NK-92 (cell line): ENCODE results near the gene AGRP.

Source experiments
- DNase-seq: peaks from one replicate; lab custom pipeline; 2025; ENCODE audit not compliant: unreplicated experiment; lab: John Stamatoyannopoulos, UW

Gene AGRP

DNA sequence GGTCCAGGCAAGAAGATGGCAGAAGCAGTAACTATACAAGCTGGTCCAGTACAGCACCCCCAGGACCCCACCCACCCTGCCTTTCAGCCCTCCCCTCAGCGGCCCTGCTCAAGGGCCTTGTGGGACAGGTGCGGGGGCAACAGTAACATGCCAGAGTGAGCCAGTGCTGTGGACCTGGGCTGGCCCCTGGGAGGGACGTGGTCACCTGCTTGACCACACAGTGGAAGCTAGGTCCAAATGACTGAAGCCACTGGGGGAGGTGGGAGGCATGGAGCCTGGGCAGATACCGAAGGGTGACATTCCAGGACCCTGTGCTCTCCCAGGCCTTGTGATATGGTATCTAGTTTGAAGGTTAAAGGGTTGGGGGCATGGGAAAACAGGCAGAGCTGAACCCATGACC, 19.7 kb downstream of the AGRP start:
- no peak for DNase-seq

DNA sequence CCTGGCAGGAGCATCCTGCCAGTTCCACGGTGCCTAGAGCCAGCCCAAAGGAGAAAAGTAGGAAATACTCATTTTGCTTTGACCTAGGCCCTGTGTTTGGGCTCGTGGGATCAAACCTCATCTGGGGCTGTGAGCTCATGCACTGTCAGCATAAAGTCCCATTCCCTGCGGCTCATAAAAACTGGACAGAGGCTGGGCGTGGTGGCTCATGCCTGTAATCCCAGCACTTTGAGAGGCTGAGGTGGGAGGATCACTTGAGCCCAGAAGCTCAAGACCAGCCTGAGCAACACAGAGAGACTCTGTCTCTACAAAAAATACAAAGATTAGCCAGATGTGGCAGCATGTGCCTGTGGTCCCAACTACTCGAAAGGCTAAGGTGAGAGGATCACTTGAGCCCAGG, 20.3 kb downstream of the AGRP start:
- DNase-seq = no peak

DNA sequence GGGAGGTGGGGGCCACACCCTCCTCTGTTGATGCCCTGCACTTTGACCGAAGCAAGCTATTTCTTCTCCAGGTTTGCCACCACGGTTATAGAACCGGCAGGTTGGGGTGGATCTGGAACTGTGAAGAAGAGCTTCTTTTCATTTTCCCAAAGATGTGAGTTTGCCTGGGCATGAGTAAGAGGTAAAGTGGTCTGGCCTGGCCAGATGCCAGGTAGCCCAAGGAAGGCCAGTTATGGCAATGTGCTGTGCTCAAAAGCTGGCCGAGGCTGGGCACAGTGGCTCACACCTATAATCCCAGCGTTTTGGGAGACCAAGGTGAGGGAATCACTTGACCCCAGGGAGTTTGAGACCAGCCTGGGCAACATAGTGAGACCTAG, 21.1 kb downstream of the AGRP start:
- no peak for DNase-seq

DNA sequence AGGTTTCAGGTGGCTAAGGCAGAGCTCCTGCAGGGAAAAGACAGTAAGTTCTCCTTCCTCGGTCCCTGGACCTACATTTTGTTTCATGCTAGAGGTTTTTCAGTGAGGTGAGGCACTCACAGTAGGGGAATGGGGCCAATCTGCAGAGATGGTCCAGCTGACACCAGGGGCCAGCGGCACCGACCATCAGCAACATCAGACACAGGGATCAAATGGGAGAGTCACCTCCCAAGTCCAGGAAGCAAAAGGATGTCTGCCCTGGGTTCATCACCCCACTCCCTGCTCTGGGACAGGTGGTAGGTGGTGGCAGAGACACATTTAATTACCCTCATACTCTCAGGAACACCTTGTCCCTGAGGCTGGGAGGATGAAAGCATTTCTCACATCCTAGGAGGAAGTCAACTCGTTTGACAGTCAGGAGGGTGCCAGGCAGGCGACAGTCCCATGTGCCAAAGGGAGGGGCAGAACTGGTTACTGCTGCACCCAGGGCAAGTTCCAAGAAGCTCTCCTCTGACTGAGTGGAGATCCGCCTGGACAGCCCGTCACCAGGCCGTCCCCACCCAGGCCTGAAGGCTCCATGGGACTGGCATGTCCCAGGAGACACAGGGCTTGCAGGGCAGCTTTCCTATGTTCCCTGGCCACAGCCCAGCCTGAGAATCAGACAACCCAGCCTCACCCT, 21.6 kb downstream of the AGRP start:
- no peak for DNase-seq

DNA sequence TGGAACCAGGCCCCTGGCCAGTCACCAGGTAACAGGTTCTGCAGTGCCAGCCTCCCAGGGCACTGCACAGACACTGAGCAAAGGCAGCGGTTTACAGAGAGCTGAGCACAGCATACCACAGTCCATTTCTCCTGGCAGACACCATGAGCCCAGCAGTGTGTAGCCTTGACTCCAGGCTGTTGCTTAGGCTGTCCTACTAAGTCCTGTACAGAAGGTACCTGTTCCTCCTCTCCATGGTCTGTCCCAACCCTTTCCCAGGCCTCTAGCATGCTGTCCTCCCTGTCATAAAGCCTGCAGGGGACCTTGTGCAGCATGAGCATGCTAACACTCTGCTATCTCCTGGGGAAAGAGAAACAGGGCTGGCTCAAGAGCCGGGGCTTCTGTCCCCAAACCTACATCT, 22.4 kb downstream of the AGRP start:
- DNase-seq = no peak

DNA sequence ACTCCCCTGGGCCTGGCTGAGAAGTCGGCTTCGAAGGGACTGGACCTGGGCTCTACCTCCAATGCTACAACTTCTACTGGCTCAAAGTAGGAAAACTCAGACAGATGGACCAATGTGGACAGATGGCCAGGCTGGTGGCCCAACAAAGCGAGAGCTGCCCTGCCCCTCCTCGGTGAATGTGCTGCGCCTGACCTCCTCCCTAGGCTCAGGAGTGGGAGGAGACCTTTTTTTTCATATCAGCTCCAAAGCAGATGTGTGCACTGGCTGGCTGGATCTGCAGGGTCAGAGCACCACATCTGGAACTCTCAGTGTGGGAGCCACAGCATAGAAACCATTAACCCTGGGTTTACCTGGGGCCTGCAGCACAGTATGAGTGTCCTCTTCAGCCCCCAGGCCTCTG, 23.2 kb downstream of the AGRP start:
- no peak for DNase-seq

DNA sequence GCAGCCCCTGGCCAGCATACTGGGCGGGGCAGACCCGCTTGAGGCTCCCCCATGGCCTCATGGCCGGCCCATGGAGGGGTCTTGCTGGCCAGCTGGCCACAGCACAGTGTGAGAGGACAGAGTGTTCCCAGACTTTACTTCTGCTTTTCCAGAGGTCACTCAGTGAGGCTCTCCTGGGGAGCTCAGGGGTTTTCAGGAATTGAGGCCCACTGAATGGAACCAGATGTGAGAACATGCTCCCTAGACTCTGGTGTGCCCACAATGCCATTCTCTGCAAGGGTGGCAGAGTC, 23.5 kb downstream of the AGRP start:
- no peak for DNase-seq

DNA sequence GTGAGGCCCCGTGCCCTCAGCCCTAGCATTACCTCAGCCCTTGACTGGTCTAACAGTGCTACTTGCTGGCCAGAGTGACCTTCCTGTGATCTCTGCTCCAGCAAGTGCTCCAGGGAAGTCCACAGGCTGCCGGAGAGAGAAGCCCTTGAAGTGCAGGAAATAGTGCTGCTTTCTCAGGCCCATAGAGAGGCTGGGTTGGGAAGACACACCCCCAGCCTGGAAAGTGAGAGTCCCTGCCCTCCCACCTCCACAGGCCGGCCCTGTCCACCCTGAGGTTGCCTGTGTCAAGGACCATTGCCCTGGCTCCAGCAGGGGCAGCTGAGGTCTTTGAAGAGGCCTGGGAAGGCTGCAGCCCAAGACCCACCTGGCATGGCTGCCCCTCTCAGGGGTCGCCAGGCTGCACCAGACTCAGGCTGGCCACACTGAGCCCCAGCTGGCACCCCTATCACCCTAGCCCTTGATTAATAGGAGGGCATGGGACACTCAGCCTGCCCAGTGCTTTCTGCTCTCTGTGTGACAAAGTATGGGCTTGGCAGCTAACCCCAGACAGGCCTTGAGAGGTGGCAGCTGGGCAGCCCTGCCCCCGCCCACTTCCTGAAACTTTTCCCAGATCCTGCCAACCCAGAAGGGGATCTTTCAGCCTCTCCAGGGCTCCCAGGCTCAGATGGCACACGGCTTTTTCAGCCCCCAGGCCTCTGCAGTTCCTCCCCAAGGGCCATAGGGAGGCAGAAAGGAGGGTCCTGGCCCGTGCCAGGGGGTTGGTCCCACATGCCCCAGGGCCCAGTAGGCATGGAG, 24.1 kb downstream of the AGRP start:
- no peak for DNase-seq

DNA sequence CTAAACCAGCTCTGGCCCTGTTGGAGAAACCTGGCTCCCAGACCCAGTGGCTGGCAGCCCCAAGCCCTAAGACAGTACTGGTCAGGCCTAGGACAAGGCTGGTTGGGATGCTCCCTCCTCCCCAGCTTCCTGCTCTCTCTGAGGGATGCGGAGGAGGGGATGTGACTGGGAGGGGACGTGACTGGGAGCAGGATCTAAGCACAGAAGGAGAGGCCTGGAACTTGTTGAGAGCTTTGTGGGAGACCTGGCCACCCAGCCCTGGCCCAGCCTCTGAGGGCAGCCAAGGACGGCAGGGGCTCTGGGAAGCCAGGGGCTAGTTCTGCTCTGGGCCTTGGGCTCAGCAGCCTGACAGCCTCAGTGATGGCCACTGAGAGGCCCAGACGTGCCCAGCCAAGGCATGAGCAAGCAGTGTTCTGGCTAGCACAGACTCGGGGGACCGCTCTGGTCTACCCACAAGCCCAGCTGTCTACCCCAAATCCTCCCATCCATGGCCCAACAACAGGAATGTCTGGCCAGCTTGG, 25.2 kb downstream of the AGRP start:
- DNase-seq = no peak

DNA sequence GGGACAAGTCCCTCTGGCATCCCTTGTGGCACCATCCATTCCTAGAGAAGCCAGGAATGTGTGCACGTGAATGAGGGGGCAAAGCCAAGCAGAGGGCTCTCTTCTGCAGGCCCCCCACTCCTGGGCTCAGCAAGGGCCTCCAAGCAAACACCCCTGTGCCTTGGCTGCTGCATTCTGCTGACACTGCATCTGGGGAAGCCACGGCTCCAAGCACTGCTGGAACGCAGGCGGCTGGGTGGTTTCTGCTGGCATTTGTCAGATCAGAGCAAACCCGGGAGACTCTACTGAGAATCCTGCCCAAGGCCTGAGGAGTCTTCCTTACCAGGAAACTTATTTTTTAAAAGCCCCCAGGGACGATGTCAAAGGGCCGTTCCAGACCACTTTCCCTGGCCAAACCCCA, 25.7 kb downstream of the AGRP start:
- DNase-seq = no peak

DNA sequence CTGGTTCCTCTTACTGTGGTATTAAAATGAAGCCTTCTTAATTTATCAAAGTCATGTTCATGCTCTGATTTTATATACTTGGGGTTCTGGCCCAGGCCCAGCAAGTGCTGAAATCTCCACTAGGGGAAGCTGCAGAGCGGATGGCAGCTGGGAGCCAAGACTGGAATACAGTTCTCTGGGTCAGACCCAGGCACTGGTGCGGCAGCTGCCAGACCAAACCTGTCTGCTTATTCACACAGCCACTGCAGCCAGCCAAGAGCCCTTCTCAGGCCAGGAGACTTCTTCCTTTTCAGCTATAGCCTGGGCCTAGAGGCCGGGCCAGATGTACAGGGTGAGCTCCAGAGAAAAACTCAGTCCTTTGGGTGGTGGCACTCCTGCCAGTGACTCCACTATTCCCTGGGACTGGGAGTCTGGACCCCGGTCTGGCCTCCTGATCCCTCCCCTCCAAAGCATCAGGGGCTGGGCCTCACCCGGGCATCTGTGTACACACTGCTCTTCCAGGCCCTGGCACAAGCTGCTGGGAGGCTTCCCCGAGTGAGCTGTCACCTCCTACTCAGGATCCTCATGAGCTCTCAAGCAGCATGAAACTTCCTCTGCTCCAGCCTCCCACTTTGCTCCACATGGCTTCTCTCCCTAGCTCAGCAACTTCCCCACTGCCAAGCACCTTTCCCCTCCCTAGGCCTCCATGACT, 26.8 kb downstream of the AGRP start:
- DNase-seq = no peak

DNA sequence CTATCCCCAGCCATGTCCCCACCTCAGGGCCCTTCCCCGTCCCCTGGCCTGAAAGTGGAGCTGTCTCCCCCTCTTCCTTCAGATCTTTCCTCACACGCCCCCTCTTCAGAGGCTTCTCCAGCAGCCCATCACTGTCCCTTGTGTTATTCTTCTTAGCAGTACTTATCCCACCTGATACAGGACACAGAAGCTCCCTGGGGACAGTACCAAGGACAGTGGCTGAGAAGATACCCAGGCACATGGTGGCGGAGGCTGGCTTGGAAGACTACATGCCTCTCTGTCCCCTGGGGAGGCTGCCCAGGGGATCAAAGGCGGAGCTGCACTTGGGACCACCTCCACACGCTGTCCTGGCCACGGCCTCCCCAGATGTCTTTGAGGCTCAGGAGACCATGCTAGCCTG, 28.5 kb downstream of the AGRP start:
- no peak for DNase-seq

DNA sequence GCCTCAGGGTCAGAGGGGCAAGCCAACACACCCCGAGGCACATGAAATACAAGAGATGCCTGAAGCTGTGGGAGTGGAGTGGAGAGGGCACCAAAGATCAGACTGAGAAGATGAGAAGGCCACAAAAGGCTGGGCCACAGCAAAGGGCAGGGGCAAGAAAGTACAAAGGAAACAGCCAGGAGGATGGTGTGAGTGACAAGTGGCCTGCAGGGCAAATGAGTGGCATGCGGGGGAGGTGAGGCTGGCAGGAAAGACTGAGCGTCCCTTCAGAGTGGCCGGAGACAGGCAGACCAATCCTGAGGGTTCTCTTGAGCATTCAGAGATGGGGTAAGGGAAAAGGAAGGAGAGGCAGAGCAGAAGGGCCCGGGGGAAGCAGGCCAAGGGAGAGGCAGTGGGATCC, 29.2 kb downstream of the AGRP start:
- no peak for DNase-seq

DNA sequence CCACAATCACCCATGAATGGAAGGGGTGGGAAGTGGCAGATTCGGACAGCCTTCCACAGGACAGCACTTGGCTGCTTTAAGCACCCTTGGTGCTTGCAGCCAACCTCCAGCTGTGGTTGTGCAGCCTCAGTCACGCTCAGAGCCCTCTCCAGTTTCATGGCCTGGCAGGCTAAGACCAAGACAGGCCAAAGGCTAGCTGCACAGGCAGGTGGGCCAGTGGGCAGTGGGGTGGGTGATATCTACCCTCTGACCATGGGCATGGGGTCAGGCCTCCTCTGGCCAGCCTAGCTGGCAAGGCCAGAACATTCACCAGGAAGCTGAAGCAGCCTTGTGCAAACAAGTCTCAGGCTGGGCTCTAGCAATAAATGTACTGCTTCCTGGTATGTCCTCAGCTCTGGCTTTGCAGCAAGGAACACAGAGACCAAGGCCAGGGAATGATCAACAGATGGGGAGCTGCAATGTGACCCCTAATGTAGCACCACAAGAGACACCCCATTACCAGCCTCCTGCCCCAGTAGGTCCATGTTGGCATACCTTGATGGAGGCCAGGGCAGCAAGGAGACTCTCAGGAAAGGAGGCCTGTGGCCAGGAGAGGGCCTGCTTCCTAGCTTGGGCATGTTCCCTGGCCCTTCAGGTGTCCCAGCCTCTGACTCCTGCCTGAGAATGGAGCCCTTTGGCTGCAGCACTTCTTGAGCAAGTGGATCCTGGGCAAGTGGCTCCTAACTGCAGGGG, 31.5 kb downstream of the AGRP start:
- DNase-seq = no peak

DNA sequence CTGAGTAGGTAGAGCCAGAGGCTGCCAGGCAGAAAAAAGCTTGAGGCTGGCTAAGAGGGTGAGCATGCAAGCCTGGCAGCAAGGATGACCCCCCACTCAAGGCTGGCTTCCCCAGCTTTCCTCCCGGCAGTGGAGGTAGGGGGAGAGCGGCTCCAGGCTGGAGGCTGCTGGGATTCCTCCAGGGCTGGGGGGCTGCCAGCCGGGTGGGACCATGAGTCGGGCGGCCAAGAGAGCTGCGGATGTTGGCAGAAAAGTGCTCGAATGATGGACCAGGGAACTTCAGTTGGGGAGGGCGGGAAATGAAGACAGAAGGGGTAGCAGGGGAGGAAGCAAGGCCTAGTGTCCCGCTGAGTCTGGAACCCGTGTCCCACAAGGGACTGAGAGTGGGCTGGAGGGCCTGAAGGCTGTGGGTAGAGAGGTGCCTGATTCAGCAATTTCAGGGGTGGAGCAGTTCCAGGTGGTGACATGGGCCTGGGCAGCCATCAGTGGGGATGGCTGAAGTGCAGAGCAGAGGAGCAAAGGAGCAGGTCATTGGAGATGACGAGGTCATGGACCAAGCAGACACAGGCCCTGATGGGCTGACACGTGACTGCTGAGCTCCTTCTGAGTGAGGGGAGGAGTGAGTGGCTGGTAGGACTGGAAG, 32.2 kb downstream of the AGRP start:
- no peak for DNase-seq

DNA sequence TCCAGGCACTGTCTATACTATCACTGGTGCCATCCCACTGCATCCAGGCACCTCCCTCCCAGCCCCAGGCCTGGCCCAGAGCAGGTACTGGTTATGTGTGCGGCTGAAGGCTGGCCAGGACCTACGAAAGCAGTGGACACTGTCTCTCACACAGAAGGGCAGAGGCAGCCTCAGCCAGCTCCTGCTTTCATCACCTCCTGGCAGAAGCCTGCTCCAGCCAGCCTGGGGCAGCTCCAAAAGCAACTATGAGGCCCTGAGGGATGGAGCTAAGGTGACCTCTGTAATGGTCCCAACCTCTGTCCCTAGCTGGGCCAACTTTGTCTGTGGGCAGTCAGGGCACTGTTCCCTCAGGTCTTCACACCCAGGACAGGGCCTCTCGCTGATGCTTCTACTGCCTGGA, 33.6 kb downstream of the AGRP start:
- DNase-seq = no peak

DNA sequence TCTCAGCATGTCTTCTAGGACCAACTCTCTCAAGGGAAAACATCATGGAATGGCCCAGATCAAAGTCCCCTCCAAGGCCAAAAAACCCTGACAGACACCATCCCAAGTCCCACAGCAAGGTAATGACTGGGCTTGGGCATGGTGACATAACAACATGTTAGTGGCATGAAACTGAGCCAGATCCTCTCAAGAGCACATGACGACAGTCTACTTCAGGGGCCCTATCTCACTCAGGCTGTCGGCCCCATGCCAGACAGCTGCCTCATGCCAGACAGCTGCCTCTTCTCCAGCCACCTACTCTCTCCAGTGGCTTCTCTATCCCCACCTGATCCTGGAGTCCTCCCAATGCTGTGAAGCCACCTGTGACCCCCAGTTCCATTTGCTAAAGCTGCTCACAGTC, 34.0 kb downstream of the AGRP start:
- no peak for DNase-seq

DNA sequence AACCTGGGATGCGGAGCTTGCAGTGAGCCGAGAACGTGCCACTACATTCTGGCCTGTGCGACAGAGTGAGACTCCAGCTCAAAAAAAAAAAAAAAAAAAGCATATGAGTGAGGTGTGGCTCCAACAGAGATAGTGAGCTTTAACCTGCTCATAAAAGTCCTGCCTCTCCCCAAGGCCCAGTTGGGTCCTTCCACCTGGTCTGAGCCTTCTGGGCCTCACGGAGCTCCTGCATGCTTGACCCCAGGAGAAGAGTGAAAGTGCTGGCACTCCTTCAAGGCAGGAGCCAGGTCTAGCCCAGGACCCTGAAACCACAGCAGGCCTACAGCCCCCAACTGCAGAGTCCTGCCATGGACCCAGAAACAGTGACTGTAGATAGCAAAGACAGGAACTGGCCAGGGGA, 34.8 kb downstream of the AGRP start:
- DNase-seq = no peak

DNA sequence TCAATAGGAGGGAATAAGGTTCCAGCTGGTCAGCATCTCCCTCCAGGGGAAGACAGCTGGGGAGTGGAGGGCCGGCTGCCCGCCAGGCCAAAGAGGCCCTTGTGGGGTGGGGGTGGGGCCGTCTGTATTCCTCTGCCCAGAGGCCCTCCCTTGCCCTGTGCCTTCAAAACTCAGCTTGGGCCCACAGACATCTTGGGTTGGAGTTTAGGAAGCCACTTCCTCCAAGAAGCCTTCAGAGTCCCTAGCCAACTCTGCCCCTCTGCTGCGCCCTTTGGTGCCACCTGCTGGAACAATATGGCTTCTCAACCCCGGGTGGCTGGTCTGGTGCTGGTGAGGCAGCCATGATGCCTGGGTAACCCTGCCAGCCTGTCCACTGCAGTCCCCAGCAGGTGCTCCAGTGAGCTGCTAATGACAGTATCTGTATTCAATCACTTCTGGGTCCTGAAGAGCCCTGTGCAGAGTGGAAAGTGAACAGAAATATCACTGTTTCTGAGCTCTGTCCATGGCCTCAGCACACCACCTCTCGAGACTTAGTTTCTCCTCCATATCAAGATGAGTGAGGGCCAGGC, 35.8 kb downstream of the AGRP start:
- no peak for DNase-seq

DNA sequence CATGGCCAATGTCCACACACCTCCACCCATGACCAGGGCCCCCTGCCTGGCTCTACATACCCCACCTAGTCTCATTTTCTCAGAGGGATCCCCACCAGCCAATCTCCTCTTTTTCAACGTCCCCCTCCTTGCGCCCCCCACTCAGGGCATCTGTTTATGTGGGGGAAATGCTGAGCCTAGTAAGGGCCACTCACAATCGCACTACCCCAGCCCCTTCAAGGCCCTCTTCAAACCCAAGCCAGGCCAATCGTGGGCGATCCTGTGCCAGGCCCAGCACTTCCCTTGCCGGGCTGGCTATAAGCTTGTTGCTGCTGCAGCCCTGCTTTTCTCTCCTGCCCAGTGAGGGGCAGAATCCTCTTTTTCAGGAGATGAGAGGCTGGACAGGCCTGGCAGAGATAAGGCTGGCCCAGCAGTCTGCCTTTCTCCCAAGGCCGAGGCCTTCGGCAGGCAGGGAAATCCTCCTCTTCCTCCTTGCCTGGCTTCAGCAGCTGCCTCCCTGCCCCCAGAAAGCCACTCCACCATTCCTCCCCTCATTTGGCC, 36.3 kb downstream of the AGRP start:
- DNase-seq = no peak
